ENCODE results near the gene TNNI3K. TPM values are rescaled to one million over a fixed set of nuclear protein-coding genes. Genes with fewer than 3 reads are reported as not detected.

Gene TNNI3K
- total RNA-seq, 1 experiment from 2014 or later = 0.49 TPM

GRCh38 chr1:74502858-74503257, 267.7 kb downstream of the TNNI3K start:
- Histone ChIP-seq H3K79me2 (ENCODE audit: insufficient read depth, low read length) (no peaks in the 10 kb centered on the region), H3K9ac (ENCODE audit: low read length) (no peak overlapping the region), H3K4me3 (replicated peaks in 1 of 2; ENCODE audit: low read depth in 1 of 2, low read length in 2 of 2) (no peak overlapping the region), H3K9me3 (ENCODE audit: control insufficient read depth in 1 of 2, insufficient read depth in 1 of 2, low read depth in 1 of 2, low read length in 2 of 2) (no peaks in the 10 kb centered on the region), H2AFZ (ENCODE audit: low read depth, low read length, poor library complexity, severe bottlenecking) (no peak overlapping the region), H3K4me1 (ENCODE audit: control insufficient read depth in 1 of 2, insufficient read depth in 2 of 2, low read length in 2 of 2) (no peaks in the 10 kb centered on the region), H4K20me1 (ENCODE audit: insufficient read depth) (no peaks in the 10 kb centered on the region), H3K27me3 (ENCODE audit: insufficient read depth, low read length) (peaks cover 26% of the 10 kb centered on the region; the same call in 1 of the 2 replicates), H3K4me2 (ENCODE audit: low read length) (no peak overlapping the region), H3K36me3 (ENCODE audit: control insufficient read depth in 1 of 2, insufficient read depth in 2 of 2, low read length in 2 of 2) (no peaks in the 10 kb centered on the region), H3K9me2 (ENCODE audit: insufficient read depth) (no peaks in the 10 kb centered on the region), H3K27ac (ENCODE audit: low read depth, low read length) (no peak overlapping the region)
- intact Hi-C loops (cut with micrococcal nuclease) = loop anchor here (10.0 kb wide), 1 partner anchor 182 kb away; no protein-coding TSS in a partner anchor
- ChIA-PET POLR2A (no interaction called here), RAD21 (ENCODE audit: low non-redundant PET in 1 of 2, low total read pairs in 2 of 2, uncharacterized antibody in 2 of 2, unreplicated experiment in 2 of 2) (no interaction called here), CTCF (interaction anchor here (1.3 kb wide), 1 partner anchor 14 kb away, joined by 7 read pairs; no protein-coding TSS in a partner anchor)
- BruUV-seq (replicated peaks) = no TSS peak
- no peak for DNase-seq (ENCODE audit: low read depth, low spot score)
- TF ChIP-seq SIN3A (IDR thresholded peaks at IDR 0.05; ENCODE audit: low read depth) = no peak
- TF ChIP-seq JUND (IDR thresholded peaks at IDR 0.05) = no peak
- TF ChIP-seq ZFX (IDR thresholded peaks at IDR 0.05) = no peak
- no peak for TF ChIP-seq CBX3 (IDR thresholded peaks at IDR 0.05; ENCODE audit: low read depth)
- TF ChIP-seq, protein P1, sequence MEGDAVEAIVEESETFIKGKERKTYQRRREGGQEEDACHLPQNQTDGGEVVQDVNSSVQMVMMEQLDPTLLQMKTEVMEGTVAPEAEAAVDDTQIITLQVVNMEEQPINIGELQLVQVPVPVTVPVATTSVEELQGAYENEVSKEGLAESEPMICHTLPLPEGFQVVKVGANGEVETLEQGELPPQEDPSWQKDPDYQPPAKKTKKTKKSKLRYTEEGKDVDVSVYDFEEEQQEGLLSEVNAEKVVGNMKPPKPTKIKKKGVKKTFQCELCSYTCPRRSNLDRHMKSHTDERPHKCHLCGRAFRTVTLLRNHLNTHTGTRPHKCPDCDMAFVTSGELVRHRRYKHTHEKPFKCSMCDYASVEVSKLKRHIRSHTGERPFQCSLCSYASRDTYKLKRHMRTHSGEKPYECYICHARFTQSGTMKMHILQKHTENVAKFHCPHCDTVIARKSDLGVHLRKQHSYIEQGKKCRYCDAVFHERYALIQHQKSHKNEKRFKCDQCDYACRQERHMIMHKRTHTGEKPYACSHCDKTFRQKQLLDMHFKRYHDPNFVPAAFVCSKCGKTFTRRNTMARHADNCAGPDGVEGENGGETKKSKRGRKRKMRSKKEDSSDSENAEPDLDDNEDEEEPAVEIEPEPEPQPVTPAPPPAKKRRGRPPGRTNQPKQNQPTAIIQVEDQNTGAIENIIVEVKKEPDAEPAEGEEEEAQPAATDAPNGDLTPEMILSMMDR (IDR thresholded peaks at IDR 0.05 in 2 of 3, conservative IDR thresholded peaks at IDR 0.05 in 1 of 3; ENCODE audit: borderline replicate concordance in 1 of 3, insufficient read depth in 1 of 3, low read depth in 2 of 3, low read length in 2 of 3) = no peak
- TF ChIP-seq POLR2A (IDR thresholded peaks at IDR 0.05; ENCODE audit: borderline replicate concordance, extremely low read depth, insufficient read depth, insufficient read length) = no peak
- ATAC-seq = no peak

DNA sequence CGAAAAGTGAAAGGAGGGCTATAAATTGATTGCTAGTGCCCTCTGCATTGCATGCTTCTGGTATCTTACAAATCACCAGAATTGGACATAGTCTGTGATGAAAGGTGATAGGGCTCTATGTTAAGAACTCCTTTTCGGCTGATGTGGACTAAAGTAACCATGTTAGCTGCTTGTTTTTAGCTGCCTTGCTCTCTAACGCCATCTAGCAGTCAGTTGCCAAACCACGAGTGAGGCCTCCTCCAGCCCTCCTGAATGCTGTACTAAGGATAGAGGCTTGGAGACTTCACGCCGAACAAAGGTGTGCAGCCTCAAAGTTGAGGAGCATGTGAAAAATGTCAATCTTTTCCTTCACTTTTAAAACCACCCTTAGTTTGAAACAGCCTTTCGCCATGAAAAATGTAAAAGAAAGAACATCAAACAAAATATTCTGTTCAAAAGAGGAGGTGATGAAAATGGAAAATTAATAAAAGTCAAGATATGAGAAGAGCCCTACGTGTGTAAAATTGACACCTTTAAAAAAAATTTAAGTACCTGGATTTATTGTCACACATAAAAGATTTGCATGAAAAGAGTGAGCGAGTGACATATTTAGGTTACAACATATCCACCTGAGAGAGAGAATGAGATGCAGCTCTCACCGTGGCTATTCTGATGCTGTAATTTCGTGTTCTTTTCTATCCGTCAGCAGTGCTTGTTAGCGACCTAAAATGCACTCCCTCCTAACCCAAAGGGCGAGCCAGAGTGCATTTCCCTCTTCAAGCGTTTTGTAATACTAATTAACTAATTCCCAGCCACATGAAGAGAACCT, 269.1 kb downstream of the TNNI3K start:
- Histone ChIP-seq H3K4me1 (ENCODE audit: control insufficient read depth in 1 of 2, insufficient read depth in 2 of 2, low read length in 2 of 2) (no peaks in the 10 kb centered on the region), H4K20me1 (ENCODE audit: insufficient read depth) (no peaks in the 10 kb centered on the region), H3K9ac (ENCODE audit: low read length) (no peak overlapping the region), H3K4me3 (replicated peaks in 1 of 2; ENCODE audit: low read depth in 1 of 2, low read length in 2 of 2) (no peak overlapping the region), H3K9me2 (ENCODE audit: insufficient read depth) (no peaks in the 10 kb centered on the region), H3K27me3 (ENCODE audit: insufficient read depth, low read length) (peaks cover 31% of the 10 kb centered on the region; the same call in 1 of the 2 replicates), H3K27ac (ENCODE audit: low read depth, low read length) (no peak overlapping the region), H3K79me2 (ENCODE audit: insufficient read depth, low read length) (no peaks in the 10 kb centered on the region), H2AFZ (ENCODE audit: low read depth, low read length, poor library complexity, severe bottlenecking) (no peak overlapping the region), H3K36me3 (ENCODE audit: control insufficient read depth in 1 of 2, insufficient read depth in 2 of 2, low read length in 2 of 2) (no peaks in the 10 kb centered on the region), H3K9me3 (ENCODE audit: control insufficient read depth in 1 of 2, insufficient read depth in 1 of 2, low read depth in 1 of 2, low read length in 2 of 2) (no peaks in the 10 kb centered on the region), H3K4me2 (ENCODE audit: low read length) (no peak overlapping the region)
- POLR2A ChIA-PET = no interaction called here
- DNase-seq (ENCODE audit: low read depth, low spot score) (peak; percentile 19), ATAC-seq (peak; percentile 99)
- RAD21 ChIA-PET (ENCODE audit: low non-redundant PET in 1 of 2, low total read pairs in 2 of 2, uncharacterized antibody in 2 of 2, unreplicated experiment in 2 of 2) = no interaction called here
- TF ChIP-seq, protein P1 (IDR thresholded peaks at IDR 0.05 in 2 of 3, conservative IDR thresholded peaks at IDR 0.05 in 1 of 3; ENCODE audit: borderline replicate concordance in 1 of 3, insufficient read depth in 1 of 3, low read depth in 2 of 3, low read length in 2 of 3) = peak; percentile 23 to 86 (median 82); a peak in 5 of 6 replicates
- TF ChIP-seq RAD21 (IDR thresholded peaks at IDR 0.05; ENCODE audit: low read depth) (peak; percentile 52), CEBPB (IDR thresholded peaks at IDR 0.05; ENCODE audit: low read depth) (no peak)
- TF ChIP-seq, protein P2, sequence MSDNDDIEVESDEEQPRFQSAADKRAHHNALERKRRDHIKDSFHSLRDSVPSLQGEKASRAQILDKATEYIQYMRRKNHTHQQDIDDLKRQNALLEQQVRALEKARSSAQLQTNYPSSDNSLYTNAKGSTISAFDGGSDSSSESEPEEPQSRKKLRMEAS (IDR thresholded peaks at IDR 0.05) = 0 out of 2 replicates have a peak, but pooled peaks have one; percentile 10
- CTCF ChIA-PET = interaction anchor here (0.7 to 1.3 kb wide), 3 partner anchors 11 to 185 kb away, joined by 4 to 7 read pairs (median 6); no protein-coding TSS in a partner anchor
- BruUV-seq (replicated peaks) = no TSS peak
- intact Hi-C loops (cut with micrococcal nuclease) = loop anchor here (10.0 kb wide), 1 partner anchor 180 kb away; no protein-coding TSS in a partner anchor
